Muscle of back (tissue), 11 donors: Measurements from ENCODE around the gene WDR5. TPM values are rescaled to one million over a fixed set of nuclear protein-coding genes. Genes with fewer than 3 reads are reported as not detected.
A peak's percentile ranks its signal among the peaks of the same experiment; 100 is the strongest.

Source experiments
- DNase-seq, 3 donors: peaks; one replicate each; pipeline versions ENCODE4 v3.0.0 to v3.0.0-alpha.2; 2013
- polyA plus RNA-seq, 10 donors: library from polyadenylated mRNA; unstranded; fragments of 120-200 nt; gene quantifications; one replicate each; pipeline ENCODE4 v1.2.1, GENCODE V29; 2013; ENCODE audit not compliant: insufficient read length in 10 of 10

Gene WDR5
- polyA plus RNA-seq, 10 donors: 30.5 to 51.0 (median 40.0) TPM

DNA sequence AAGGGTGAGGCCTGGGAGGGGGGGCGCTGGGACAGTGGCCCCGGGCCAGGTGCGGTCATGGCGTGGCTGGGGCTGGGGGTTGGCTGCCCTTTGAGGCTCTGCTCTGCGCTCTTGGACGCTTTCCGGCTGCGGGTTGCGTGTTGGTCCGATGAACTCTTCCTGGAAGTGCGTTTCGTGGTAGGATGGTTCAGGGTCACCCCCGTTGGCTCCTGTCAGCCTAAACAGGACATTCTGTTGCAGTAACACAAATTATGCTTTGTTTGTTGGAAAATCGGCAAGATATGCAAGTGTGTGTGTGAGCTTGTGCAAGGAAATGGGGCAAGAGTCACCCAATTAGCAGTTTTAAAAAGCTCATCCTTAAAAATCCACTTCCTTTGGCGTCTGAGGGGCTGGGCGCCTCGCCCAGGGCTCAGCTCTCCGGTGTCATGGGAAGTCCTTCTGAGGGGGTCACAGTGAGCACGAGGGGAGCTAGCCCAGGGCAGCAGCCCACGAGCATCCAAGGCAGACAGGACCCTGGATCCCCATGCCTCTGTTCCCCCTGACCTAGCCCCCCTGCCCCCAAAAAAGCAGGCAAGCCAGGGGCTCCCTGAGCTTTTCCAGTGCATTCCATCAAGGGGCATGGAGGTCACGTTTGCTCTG lies 50.7 kb downstream of the WDR5 start:
- DNase-seq: peak in 1 of 3 donors; percentile 45

DNA sequence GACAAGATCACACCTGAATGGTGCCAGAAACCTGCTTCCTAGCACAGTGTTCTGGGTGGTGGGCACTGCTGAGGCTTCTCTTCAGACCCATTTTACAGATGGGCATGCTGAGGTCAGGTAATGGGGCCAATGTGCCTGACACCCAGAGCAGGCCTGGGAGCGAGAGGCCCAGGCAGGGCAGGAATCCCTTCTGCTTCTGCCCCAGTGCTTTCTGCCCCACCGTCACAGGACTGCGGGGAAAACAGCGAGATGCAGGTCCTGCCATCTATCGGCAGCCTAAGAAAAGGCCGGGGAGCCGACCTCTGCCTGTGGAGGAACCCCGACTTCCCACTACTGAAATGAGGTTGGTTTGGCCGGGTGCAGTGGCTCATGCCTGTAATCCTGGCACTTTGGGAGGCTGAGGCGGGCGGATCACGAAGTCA lies 51.2 kb downstream of the WDR5 start:
- no peak for DNase-seq

DNA sequence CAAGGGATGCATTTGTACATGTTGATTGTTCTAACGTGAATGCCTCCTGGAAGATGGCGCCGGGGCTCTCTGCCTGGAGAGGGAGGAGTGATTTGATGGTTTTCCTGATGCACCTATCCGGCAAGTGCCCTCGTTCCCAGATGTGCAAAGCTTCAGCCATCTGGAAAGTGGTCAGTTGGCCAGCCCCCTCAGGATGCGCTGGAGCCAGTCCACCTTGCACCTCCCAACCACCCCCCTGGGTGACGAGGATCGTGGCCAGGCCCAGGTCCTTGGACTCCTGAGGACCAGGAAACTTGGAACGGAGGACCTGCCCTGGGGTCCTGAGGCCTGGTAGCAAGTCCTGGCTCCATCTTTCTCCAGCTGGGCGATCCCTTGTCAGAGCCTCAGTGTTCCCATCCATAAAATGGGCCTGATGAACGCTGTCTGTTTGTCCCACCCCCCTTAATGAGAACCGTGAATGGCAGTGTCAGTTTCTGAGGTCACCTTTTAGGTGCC lies 52.1 kb downstream of the WDR5 start:
- DNase-seq: peak in 1 of 3 donors; percentile 6

DNA sequence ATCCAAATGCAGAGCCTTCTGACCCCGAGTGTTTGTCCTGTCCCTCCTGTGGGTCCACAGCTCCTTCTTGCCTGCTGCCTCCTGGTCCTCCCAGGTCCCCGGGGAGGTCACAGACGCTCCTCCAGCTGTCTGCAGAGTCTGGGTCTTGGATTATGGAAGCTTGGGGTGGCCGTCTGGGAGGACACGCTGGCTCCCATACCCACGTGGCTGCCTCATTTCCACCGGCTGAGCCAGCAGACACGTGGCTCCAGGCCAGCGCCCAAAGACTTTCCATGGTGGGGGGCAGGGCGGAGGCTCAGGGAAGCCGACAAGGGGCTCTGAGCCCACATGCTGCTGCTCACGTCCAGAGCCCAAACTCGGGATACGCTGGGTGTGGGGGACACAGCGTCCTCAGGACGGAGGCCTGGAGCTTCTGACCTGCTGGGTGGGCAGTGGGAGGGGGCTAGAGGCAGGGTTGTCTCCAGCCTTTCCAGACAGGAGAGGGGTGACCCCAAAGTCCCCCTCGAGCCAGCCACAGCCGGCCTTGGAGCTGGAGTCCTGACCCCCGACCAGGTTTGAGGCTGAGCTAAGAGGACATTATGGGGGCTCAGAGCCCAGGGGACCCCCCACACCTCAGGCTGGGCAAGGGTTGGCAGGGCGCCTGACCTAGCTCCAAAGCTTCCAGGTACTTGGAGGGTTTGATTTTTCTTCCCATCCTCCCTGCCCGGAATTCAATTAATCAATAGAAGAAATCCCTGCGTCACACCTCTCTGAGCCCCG lies 52.7 kb downstream of the WDR5 start:
- DNase-seq: peak in 1 of 3 donors; percentile 70

DNA sequence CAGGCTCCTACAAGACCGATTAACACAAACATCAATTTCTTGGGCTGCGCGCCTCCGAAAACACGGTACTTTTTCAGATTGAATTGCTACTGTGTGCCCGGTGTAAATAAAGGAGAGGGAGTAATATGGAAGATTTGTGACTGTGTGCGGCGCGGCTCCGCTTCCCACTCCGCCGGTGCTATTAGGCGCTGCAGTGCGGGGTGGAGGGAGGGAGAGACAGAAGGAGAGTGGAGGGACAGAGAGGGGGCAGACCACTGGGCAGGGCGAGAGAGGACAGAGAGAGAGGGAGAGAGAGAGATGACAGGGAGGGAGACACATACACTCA lies 53.2 kb downstream of the WDR5 start:
- no peak for DNase-seq

DNA sequence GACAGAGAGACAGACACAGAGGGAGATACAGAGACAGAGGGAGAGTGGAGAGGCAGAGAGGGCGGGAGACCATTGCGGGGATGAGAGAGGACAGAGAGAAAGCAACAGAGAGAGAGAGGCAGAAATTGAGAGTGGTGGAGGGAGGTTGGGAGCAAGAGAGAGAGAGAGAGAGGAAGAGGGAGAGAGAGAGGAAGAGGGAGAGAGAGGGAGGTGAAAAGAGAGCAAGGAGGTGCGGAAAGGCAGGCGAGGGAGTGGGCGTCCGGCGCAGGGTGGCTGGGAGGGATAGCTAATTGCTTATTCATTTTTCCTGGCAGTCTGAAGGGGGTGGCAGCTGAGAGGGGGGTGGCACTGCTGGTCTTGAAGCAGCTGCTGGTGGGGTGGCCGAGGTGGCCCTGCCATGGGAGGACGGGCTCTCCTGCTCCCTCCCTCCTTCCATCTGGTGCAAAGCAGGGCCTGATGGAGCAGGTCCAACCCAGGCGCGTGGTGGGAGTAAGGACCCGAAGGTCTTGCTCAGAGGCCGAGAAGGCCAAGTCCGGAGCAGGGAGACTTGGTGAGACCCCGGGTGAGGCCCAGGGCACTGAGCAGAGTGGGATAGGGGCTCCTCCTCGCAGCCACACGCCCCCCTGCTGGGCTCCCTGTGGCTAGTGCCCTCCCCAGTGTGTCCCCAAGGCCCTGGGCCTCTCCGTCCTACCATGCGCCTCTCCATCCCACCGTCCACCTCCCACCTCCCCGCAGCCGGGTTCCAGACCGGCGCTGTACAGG lies 53.8 kb downstream of the WDR5 start:
- DNase-seq: peak in 1 of 3 donors; percentile 64

DNA sequence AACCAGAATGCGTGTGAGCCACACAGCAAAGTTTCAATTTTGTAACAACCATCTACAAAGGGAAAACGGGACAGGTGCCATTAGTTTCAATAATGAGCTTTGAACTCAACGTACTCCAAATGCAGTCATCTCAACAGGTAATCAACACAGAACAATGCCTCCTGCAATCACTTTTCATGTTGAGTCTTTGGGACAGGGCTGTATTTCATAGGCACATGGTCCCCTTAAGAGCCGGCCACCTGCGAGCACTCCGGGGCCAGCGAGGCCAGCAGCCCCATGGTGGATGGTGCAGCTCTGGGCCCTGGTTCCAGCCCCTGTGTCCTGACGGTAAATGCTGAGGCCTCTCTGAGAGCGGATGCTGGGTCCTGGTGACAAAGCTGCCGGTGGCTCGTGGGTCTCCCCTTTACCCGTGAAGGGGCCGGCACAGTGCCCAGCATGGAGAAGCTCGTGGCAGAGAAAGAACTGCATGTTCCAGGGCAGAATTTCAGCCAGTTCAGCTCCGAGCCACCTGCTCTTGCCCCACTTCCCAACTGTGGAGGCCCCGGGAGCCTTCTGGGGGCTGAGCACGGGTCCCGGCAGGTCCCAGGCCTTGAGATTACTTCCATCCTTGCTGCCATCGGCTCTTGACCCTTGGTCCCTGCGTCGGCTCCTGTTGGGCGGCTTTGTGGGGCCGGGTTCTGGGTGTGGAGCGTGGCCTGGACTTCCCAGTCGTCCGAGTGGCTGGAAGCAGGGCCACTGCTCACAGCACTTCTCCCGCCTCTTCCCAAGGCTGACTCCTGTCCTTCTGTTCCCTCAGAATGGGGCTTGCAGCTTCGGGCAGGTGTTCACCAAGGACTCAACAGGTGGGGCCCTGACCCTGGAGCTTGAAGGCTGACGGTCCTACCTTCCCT lies 54.6 kb downstream of the WDR5 start:
- peak in 1 of 3 donors; percentile 7 for DNase-seq

DNA sequence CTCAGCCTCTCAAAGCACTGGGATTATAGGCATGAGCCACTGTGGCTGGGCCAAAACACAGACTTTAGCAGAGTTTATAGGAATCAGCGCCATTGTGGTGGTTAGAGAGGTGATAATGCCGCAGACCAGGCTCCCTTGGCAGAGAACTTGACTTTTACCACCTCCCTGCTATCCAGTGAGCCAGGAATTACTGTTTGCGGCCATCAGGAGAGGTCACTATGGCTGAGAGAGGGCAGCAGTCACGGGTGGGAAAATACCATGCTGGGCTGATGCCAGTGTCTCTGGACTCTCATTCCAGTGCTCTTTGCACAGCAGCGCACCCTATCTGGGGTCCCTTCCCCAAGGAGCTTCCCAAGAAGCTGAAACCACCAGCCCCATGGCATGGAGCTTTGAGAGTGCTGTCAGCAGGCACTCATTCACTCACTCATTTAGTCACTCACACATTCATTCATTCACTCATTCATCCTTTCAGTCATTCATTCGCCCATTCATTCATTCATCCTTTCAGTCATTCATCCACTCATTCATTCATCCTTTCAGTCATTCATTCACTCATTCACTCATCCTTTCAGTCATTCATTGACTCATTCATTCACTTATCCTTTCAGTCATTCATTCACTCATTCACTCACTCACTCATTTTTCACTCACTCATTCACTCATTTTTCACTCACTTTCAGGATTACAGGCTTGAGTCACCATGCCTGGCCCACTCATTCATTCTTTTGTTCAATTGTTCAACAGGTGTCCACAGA lies 55.8 kb downstream of the WDR5 start:
- DNase-seq: peak in 1 of 3 donors; percentile 2

DNA sequence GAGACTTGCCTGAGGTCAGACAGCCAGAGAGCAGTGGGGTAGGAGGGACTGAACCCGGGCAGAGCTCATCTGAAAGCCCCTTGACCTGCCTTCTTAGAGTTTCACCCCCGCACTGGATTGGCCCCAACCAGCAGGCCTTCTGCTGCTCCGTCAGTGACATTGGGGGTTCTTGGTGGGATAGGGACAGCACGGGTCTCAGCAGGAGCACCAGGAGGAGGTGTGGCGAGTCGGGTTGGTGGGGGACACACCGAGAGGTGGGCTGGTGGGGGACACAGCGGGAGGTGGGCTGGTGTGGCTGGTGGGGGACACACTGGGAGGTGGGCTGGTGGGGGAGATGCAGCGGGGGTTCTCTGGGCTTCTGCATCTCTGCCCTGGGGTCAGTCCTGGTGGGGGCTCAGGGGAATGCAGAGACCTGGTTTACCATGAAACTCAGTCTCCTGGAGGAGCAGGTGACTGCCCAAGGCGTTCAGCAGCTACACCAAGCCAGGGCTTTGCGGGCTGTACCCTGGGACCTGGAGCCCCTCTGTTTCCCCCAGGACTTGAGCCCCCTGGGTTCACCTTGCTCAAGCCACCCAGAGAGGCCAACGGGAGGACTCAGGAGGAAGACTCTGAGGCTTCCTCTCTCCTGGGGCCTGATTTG lies 56.5 kb downstream of the WDR5 start:
- no peak for DNase-seq

DNA sequence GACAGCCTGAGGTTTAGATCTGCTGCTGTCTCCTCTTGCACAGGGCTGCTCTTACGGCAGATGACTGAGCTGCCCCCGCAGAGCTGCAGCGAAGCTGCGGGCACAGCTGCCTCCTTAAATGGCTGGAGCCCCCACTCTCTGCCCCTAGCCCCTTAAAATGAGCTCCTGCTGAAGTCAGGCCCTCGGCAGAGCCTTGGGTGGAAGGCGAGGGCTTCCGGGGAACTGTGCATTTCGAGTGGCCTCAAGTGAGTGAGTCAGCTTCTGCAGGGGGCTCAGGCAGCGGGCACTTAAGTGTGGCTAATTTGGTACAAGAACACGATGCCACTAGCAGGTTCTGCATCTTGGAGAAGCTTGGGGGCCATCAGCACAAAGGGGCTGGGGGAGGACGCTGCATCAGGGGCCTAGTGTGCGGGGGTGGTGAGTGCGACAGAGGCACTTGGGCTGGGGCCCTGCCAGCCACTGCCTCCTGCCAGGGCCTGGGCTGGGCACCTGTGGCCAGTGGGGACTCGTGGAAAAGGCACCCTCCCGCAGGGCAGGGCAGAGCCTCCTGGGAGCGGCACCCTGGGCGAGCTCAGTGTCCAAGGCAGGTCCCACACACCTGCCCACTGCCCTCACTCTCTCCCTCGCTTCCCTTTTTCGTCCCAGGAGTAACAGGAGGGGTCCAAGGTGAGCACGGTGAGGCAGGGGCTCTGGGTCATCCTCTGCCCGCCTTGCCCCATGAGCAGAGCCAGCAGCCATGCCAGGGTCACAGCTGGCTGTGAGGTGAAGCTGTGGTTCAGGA lies 57.3 kb downstream of the WDR5 start:
- DNase-seq: no peak

DNA sequence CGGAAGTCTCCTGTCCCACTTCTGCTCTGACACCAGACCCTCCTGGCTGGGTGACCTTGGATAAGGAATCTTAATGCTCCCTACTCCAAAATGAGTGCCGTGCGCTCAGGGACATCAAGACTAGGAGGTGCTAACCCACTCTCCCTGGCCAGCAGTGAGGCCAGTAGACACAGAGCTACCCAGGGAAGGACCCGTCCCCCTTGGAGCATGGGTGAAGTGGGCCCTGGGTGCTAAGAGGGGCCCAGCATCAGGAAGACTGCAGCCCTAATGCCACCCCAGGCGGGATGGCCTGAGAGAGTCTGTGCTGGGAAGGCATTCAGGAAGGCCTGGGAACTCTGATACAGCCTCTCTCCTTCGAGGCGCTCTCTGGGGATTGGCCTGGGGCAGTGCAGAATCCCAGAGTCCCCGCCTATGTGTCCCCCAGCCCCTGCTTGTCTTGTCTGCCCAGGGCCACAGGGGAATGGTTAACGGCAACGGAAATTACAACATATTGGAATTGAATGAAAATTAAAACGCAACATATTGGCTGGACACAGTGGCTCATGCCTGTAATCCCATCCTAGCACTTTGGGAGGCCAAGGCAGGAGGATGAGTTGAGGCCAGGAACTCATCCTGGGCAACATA lies 58.1 kb downstream of the WDR5 start:
- no peak for DNase-seq

DNA sequence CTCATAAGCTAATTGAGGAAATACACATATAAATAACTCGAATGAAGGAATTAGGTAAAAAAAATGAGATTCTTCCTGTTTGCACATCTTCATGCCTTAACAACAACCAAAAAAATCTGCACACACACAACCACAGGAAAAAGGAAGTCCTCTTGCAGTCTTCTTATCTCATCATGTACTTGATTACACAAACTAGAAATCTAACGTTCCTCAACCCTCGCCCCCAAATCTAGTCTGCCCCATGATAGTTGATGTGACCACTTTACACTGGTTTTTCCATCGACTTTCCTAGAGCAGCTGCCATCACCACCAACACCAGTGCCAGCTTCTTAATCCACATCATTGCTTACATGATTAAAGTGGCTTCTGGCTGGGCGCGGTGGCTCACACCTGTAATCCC lies 59.7 kb downstream of the WDR5 start:
- no peak for DNase-seq

DNA sequence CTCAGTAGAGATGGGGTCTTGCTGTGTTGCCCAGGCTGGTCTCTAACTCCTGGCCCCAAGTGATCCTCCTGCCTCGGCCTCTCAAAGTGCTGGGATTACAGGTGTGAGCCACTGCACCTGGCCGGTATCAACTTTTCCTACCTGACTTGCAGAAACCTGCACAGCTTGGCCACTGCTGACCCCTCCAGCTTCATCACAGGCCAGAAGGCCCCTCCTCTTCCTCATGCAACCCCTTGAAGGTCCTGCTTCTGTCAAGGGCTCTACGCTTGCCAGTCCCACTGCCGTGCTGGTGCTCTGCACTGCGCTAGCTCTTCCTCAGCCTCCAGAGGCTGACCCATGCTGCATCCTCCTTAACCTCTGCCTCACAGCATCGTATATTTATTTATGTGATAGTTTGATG lies 61.0 kb downstream of the WDR5 start:
- no peak for DNase-seq

DNA sequence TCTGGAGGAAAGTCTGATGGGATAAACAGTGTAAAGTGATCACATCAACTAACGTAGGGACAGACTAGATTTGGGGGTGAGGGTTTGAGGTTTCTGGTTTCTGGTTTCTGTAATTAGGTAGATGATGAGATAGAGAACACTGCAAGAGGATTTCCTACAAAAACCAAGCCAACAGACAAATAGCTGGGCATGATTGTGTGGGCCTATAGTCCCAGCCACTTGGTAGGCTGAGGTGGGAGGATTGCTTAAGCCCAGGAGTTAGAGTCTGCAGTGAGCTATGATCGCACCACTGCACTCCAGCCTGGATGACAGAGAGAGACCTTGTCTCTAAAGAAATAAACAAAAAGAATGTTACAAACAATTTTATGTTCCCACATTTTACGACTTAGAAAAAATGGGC lies 62.9 kb downstream of the WDR5 start:
- no peak for DNase-seq

DNA sequence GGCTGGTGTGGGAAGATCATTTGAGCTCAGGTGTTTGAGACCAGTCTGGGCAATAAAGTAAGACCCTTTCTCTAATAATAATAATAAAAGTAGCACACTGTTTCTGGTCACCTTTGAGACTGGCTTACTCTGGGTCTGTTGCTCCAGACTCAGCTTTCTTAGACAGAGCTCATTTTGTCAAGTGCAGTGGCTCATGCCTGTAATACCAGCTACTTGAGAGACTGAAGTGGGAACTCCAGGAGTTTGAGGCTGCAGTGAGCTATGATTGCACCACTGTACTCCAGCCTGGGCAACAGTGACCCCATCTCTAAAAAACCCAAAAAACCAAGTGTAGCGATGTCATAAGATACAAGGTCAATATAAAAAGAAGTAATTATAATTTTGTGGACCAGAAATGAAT lies 64.8 kb downstream of the WDR5 start:
- DNase-seq: no peak

DNA sequence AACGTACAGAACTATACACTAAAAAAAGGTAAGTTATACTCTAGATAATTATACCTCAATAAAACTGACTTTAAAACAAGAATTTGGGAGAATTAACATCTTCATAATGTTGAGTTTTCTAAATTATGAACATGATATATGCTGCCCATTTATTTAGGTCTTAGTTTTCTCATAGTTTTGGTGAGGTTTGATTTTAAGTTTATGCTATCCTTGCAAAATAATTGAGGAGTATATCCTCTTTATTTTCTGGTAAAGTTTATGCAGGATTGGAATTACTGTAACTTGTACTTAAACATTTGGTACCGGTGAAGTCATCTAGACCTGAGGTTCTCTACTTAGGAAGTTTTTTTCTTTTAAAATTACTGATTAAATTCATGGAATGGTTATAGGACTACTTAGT lies 67.3 kb downstream of the WDR5 start:
- no peak for DNase-seq

DNA sequence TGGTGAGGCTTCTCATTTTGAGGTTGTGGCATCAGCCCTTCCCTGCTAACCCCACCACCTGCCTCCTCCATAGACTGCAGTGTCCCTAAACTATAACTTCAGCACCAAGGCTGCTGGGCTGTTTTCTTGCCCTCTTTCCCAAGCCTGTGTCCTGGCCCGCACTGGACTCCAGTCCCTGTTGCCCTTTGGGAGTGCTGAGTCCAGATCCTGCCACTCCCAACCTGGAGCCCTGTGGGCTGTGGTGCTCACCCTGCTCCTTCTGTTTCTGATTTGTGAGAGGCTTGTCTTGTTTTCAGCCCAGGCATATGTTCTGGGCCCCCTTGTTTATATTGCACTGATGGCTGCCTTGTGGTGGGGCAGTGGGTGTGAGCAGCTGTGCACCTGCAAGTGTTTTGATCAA lies 68.2 kb downstream of the WDR5 start:
- no peak for DNase-seq

DNA sequence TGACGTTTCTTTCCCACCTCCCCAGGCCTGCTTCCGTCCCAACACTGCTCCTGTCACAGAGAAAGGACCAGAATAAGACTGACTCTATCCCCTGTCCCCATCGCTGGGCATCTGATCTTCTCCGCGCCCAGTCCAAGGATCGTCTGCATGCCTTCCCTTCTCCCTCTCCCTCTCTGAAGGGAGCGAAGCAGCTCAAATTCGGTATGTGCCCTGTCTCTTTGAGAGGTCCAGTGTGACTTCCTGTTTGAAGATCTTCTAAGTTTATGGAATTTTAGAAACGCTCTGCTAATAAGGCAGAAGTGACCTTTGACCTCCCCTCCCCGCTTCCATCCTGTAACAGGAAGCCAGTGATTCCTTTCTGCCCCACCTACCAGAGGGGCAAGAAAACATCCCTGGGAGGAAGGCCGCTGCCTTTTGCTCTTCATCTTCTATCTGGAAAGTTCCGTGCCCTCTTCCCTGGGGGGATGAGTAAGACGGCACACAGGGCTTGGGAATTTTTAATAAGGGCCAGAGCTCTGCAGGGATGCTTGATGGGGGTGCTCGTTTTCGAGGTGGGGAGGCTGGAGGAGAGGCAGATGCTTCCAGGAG lies 69.2 kb downstream of the WDR5 start:
- peak in 1 of 3 donors; percentile 54 for DNase-seq
